Measurements from ENCODE around the gene DRC3. TPM values are rescaled to one million over a fixed set of nuclear protein-coding genes. Genes with fewer than 3 reads are reported as not detected.

Gene DRC3
- total and polyA plus RNA-seq, 4 donors = 0.61 to 1.5 (median 1.1) TPM

DNA sequence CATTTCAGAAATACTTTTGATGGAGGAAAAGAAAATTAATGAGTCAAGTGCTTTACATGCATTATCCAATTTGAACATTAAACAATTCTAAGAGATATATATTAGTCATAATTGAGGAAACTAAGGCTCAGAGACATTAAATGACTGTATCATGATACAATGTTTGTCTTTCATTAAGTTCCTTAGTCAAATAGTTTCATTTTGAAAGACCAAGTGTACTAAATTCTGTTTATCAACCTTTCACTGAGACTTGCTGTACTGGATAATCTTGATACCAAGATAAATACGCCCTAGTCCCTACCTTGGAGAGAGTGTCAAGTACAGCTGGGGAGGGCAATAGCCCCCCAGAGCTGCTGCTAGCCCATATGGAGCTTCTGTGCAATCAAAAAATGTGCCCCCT, 24.7 kb upstream of the DRC3 start:
- Histone ChIP-seq H3K4me1 (ENCODE audit: control insufficient read depth in 4 of 4, insufficient read depth in 4 of 4, low read length in 3 of 4) (peaks cover 0 to 3% (median 0%) of the 10 kb centered on the region in 4 donors), H3K27ac (ENCODE audit: low read depth in 1 of 2, low read length in 2 of 2) (no peak overlapping the region), H3K9me3 (ENCODE audit: control insufficient read depth in 4 of 4, low read length in 3 of 4) (no peaks in the 10 kb centered on the region), H3K36me3 (ENCODE audit: control insufficient read depth in 4 of 4, insufficient read depth in 3 of 4, low read depth in 1 of 4, low read length in 3 of 4) (no peaks in the 10 kb centered on the region), H3K4me3 (ENCODE audit: low read depth in 1 of 3, low read length in 3 of 3) (no peak overlapping the region), H3K9ac (ENCODE audit: low read depth in 1 of 2, low read length in 2 of 2) (no peak overlapping the region), H3K27me3 (ENCODE audit: control insufficient read depth in 4 of 4, insufficient read depth in 4 of 4, low read length in 3 of 4) (no peaks in the 10 kb centered on the region)
- WGBS = 88% methylated on average over 1 of the region's 1 CpG
- DNase-seq (ENCODE audit: low spot score) = no peak
- TF ChIP-seq HNF4A (conservative IDR thresholded peaks at IDR 0.05) = no peak
- TF ChIP-seq RXRA (IDR thresholded peaks at IDR 0.05) = no peak
- TF ChIP-seq HNF4G (IDR thresholded peaks at IDR 0.05) = no peak
- no peak for TF ChIP-seq SP1 (IDR thresholded peaks at IDR 0.05)
- TF ChIP-seq NR2F2 (IDR thresholded peaks at IDR 0.05) = no peak
- TF ChIP-seq GABPA (IDR thresholded peaks at IDR 0.05 in 1 of 2, conservative IDR thresholded peaks at IDR 0.05 in 1 of 2) = no peak
- TF ChIP-seq, protein P1, sequence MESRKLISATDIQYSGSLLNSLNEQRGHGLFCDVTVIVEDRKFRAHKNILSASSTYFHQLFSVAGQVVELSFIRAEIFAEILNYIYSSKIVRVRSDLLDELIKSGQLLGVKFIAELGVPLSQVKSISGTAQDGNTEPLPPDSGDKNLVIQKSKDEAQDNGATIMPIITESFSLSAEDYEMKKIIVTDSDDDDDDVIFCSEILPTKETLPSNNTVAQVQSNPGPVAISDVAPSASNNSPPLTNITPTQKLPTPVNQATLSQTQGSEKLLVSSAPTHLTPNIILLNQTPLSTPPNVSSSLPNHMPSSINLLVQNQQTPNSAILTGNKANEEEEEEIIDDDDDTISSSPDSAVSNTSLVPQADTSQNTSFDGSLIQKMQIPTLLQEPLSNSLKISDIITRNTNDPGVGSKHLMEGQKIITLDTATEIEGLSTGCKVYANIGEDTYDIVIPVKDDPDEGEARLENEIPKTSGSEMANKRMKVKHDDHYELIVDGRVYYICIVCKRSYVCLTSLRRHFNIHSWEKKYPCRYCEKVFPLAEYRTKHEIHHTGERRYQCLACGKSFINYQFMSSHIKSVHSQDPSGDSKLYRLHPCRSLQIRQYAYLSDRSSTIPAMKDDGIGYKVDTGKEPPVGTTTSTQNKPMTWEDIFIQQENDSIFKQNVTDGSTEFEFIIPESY (IDR thresholded peaks at IDR 0.05) = no peak
- no peak for TF ChIP-seq JUND (IDR thresholded peaks at IDR 0.05)
- no peak for TF ChIP-seq FOXA2 (IDR thresholded peaks at IDR 0.05)
- no peak for TF ChIP-seq TAF1 (conservative IDR thresholded peaks at IDR 0.05)

DNA sequence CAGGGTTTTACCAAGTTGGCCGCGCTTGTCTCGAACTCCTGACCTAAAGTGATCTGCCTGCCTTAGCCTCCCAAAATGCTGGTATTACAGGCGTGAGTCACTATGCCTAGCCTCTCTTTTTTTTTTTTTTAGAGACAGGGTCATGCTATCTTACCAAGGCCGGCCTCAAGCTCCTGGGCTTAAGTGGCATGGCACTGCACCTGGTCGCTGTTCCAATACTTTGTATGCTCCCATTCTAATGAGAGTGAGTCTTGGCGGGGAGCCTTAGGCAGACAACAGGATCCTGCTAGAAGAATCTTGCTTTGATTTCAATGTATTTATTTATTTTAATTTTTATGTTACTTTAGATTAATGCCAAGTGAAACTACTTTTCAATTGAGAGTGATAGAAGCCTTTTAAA, 22.3 kb upstream of the DRC3 start:
- no peaks in the 10 kb centered on the region for H3K36me3 ChIP-seq (ENCODE audit: control insufficient read depth in 4 of 4, insufficient read depth in 3 of 4, low read depth in 1 of 4, low read length in 3 of 4)
- peaks cover 0 to 3% (median 0%) of the 10 kb centered on the region in 4 donors for H3K4me1 ChIP-seq (ENCODE audit: control insufficient read depth in 4 of 4, insufficient read depth in 4 of 4, low read length in 3 of 4)
- no peaks in the 10 kb centered on the region for H3K9me3 ChIP-seq (ENCODE audit: control insufficient read depth in 4 of 4, low read length in 3 of 4)
- WGBS = 96% methylated on average over 7 of the region's 7 CpGs
- no peak for TF ChIP-seq HNF4A (conservative IDR thresholded peaks at IDR 0.05)
- TF ChIP-seq FOXA2 (IDR thresholded peaks at IDR 0.05) = no peak
- no peak for TF ChIP-seq RXRA (IDR thresholded peaks at IDR 0.05)
- no peak for TF ChIP-seq HNF4G (IDR thresholded peaks at IDR 0.05)
- no peak for TF ChIP-seq RAD21 (IDR thresholded peaks at IDR 0.05)
- TF ChIP-seq ATF3 (IDR thresholded peaks at IDR 0.05) = no peak
- TF ChIP-seq GABPA (IDR thresholded peaks at IDR 0.05 in 1 of 2, conservative IDR thresholded peaks at IDR 0.05 in 1 of 2) = no peak
- TF ChIP-seq, protein P1 (IDR thresholded peaks at IDR 0.05) = no peak
- no peak for TF ChIP-seq MAX (IDR thresholded peaks at IDR 0.05)
- TF ChIP-seq CTCF (IDR thresholded peaks at IDR 0.05; ENCODE audit: low read depth, low read length, missing input control) = no peak
- TF ChIP-seq JUND (IDR thresholded peaks at IDR 0.05) = no peak
- TF ChIP-seq EGR1 (IDR thresholded peaks at IDR 0.05; ENCODE audit: low read depth in 2 of 2) = no peak
- no peak for TF ChIP-seq SP1 (IDR thresholded peaks at IDR 0.05)
- no peak for TF ChIP-seq REST (IDR thresholded peaks at IDR 0.05)
- no peak overlapping the region for H3K9ac ChIP-seq (ENCODE audit: low read depth in 1 of 2, low read length in 2 of 2)
- no peak overlapping the region for H3K4me3 ChIP-seq (ENCODE audit: low read depth in 1 of 3, low read length in 3 of 3)
- H3K27me3 ChIP-seq (ENCODE audit: control insufficient read depth in 4 of 4, insufficient read depth in 4 of 4, low read length in 3 of 4) = no peaks in the 10 kb centered on the region
- DNase-seq (ENCODE audit: low spot score) = no peak
- H3K27ac ChIP-seq (ENCODE audit: low read depth in 1 of 2, low read length in 2 of 2) = no peak overlapping the region
